ENCODE data around the gene LIMK1.

- TF ChIP-seq, protein P1, sequence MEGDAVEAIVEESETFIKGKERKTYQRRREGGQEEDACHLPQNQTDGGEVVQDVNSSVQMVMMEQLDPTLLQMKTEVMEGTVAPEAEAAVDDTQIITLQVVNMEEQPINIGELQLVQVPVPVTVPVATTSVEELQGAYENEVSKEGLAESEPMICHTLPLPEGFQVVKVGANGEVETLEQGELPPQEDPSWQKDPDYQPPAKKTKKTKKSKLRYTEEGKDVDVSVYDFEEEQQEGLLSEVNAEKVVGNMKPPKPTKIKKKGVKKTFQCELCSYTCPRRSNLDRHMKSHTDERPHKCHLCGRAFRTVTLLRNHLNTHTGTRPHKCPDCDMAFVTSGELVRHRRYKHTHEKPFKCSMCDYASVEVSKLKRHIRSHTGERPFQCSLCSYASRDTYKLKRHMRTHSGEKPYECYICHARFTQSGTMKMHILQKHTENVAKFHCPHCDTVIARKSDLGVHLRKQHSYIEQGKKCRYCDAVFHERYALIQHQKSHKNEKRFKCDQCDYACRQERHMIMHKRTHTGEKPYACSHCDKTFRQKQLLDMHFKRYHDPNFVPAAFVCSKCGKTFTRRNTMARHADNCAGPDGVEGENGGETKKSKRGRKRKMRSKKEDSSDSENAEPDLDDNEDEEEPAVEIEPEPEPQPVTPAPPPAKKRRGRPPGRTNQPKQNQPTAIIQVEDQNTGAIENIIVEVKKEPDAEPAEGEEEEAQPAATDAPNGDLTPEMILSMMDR (conservative IDR thresholded peaks at IDR 0.05; ENCODE audit: low read depth, low read length), result no peak
- no peak for TF ChIP-seq POLR2A (IDR thresholded peaks at IDR 0.05; ENCODE audit: low read depth, low read length)
- TF ChIP-seq MXI1 (IDR thresholded peaks at IDR 0.05; ENCODE audit: borderline replicate concordance, low read depth, low read length), result 0 out of 2 replicates have a peak, but pooled peaks have one; percentile 30
Measured at GRCh38 chr7:74061840-74062539, 21.6 kb upstream of the LIMK1 start.

Data from IMR-90 (cell line).